Measurements from ENCODE around the gene PPBP. TPM values are rescaled to one million over a fixed set of nuclear protein-coding genes. Genes with fewer than 3 reads are reported as not detected.

The PPBP gene
- total RNA-seq, 1 donor from 2014 or later = not detected

GRCh38 chr4:74018116-74018515 lies 30.1 kb upstream of the PPBP start:
- DNase-seq (ENCODE audit: extremely low spot score, unreplicated experiment) = no peak

DNA sequence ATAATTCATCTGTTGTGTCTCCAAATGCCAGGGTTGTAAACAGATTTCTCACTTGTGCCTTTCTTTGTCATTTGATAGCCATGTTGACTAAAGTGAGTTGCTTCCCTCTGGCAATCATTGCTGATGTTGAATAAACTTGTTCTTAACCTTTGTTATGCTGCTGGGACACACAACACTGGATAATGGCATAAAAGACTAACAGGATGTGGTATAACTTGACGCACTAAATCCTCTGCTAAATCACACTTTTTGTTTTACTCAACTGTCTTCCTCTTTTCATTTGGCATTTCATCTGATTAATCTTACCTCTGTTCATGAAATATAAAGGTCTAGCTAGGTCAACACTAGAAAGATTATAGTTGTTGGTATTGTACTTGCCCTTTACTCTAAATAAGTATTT lies 28.1 kb upstream of the PPBP start:
- Mint-ChIP-seq H3K9me3 (ENCODE audit: unreplicated experiment) (no peaks in the 10 kb centered on the region), H3K27ac (ENCODE audit: unreplicated experiment) (no peak overlapping the region), H3K27me3 (ENCODE audit: unreplicated experiment) (peaks cover 61% of the 10 kb centered on the region), H3K36me3 (ENCODE audit: unreplicated experiment) (no peaks in the 10 kb centered on the region), H3K4me1 (ENCODE audit: unreplicated experiment) (no peaks in the 10 kb centered on the region), H3K4me3 (ENCODE audit: unreplicated experiment) (no peak overlapping the region)
- DNase-seq (ENCODE audit: extremely low spot score, unreplicated experiment) = no peak
- TF ChIP-seq, protein P1, sequence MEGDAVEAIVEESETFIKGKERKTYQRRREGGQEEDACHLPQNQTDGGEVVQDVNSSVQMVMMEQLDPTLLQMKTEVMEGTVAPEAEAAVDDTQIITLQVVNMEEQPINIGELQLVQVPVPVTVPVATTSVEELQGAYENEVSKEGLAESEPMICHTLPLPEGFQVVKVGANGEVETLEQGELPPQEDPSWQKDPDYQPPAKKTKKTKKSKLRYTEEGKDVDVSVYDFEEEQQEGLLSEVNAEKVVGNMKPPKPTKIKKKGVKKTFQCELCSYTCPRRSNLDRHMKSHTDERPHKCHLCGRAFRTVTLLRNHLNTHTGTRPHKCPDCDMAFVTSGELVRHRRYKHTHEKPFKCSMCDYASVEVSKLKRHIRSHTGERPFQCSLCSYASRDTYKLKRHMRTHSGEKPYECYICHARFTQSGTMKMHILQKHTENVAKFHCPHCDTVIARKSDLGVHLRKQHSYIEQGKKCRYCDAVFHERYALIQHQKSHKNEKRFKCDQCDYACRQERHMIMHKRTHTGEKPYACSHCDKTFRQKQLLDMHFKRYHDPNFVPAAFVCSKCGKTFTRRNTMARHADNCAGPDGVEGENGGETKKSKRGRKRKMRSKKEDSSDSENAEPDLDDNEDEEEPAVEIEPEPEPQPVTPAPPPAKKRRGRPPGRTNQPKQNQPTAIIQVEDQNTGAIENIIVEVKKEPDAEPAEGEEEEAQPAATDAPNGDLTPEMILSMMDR (IDR thresholded peaks at IDR 0.05) = no peak

More at GRCh38 chr4:74018116-74018515, 30.1 kb upstream of the PPBP start:
- Mint-ChIP-seq H3K4me3 (ENCODE audit: unreplicated experiment) (no peak overlapping the region), H3K27ac (ENCODE audit: unreplicated experiment) (no peak overlapping the region), H3K4me1 (ENCODE audit: unreplicated experiment) (no peaks in the 10 kb centered on the region), H3K27me3 (ENCODE audit: unreplicated experiment) (peaks cover 57% of the 10 kb centered on the region), H3K36me3 (ENCODE audit: unreplicated experiment) (no peaks in the 10 kb centered on the region), H3K9me3 (ENCODE audit: unreplicated experiment) (no peaks in the 10 kb centered on the region)
- TF ChIP-seq, protein P1 (IDR thresholded peaks at IDR 0.05) = no peak

- TF ChIP-seq, protein P1 (IDR thresholded peaks at IDR 0.05) = no peak
- H3K27me3 Mint-ChIP-seq (ENCODE audit: unreplicated experiment) = peaks cover 57% of the 10 kb centered on the region
- H3K27ac Mint-ChIP-seq (ENCODE audit: unreplicated experiment) = no peak overlapping the region
- no peak overlapping the region for H3K4me3 Mint-ChIP-seq (ENCODE audit: unreplicated experiment)
- DNase-seq (ENCODE audit: extremely low spot score, unreplicated experiment) = no peak
- no peaks in the 10 kb centered on the region for H3K36me3 Mint-ChIP-seq (ENCODE audit: unreplicated experiment)
- peaks cover 7% of the 10 kb centered on the region for H3K9me3 Mint-ChIP-seq (ENCODE audit: unreplicated experiment)
- no peaks in the 10 kb centered on the region for H3K4me1 Mint-ChIP-seq (ENCODE audit: unreplicated experiment)
Observed at GRCh38 chr4:74015126-74015780, 27.3 kb upstream of the PPBP start.

DNA sequence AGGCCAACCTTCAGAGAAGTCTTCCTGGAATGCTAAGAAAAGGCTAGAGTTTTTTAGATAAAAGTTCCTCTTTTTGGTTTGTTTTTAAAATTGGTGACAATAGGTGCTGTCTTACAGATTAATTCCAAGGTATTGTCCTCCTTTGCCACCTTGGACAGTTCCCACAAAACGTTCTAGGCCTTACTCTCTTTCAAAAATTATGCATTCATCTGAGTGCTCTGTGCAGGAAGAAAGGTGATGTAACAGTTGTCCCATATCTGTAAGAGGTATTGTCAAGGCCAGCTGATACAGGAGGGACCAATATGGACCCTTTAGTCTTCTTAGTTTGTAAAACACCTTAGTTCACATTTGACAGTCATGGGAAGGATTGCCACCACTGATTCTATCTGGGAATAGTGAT lies 26.3 kb upstream of the PPBP start:
- Mint-ChIP-seq H3K9me3 (ENCODE audit: unreplicated experiment) (peaks cover 12% of the 10 kb centered on the region), H3K4me1 (ENCODE audit: unreplicated experiment) (no peaks in the 10 kb centered on the region), H3K4me3 (ENCODE audit: unreplicated experiment) (no peak overlapping the region), H3K27me3 (ENCODE audit: unreplicated experiment) (peaks cover 56% of the 10 kb centered on the region), H3K36me3 (ENCODE audit: unreplicated experiment) (no peaks in the 10 kb centered on the region), H3K27ac (ENCODE audit: unreplicated experiment) (no peak overlapping the region)
- no peak for DNase-seq (ENCODE audit: extremely low spot score, unreplicated experiment)
- TF ChIP-seq, protein P1 (IDR thresholded peaks at IDR 0.05) = no peak

GRCh38 chr4:74013264-74013663 lies 25.3 kb upstream of the PPBP start:
- TF ChIP-seq, protein P1 (IDR thresholded peaks at IDR 0.05) = no peak
- Mint-ChIP-seq H3K4me1 (ENCODE audit: unreplicated experiment) (no peaks in the 10 kb centered on the region), H3K9me3 (ENCODE audit: unreplicated experiment) (peaks cover 12% of the 10 kb centered on the region), H3K27me3 (ENCODE audit: unreplicated experiment) (peaks cover 51% of the 10 kb centered on the region), H3K36me3 (ENCODE audit: unreplicated experiment) (no peaks in the 10 kb centered on the region), H3K4me3 (ENCODE audit: unreplicated experiment) (no peak overlapping the region), H3K27ac (ENCODE audit: unreplicated experiment) (no peak overlapping the region)
- no peak for DNase-seq (ENCODE audit: extremely low spot score, unreplicated experiment)

Measured in osteocyte (in vitro differentiated cells).